Measurements from ENCODE around the gene NOTCH4. TPM values are rescaled to one million over a fixed set of nuclear protein-coding genes. Genes with fewer than 3 reads are reported as not detected.
A peak's percentile ranks its signal among the peaks of the same experiment; 100 is the strongest.

NOTCH4 gene
- total RNA-seq, 1 donor from 2014 or later = 151 TPM

GRCh38 chr6:32168350-32168749, 55.5 kb downstream of the NOTCH4 start:
- peaks cover 33% of the 10 kb centered on the region for H3K36me3 Mint-ChIP-seq (ENCODE audit: low read depth, unreplicated experiment)
- H3K4me1 Mint-ChIP-seq (ENCODE audit: unreplicated experiment) = peaks cover 35% of the 10 kb centered on the region
- H3K27ac Mint-ChIP-seq (ENCODE audit: unreplicated experiment) = no peak overlapping the region
- no peak for DNase-seq (ENCODE audit: low spot score)
- no peak for TF ChIP-seq CTCF (IDR thresholded peaks at IDR 0.05; ENCODE audit: unreplicated experiment)
- H3K9me3 Mint-ChIP-seq (ENCODE audit: unreplicated experiment) = no peaks in the 10 kb centered on the region
- no peak overlapping the region for H3K4me3 Mint-ChIP-seq (ENCODE audit: unreplicated experiment)
- peaks cover 13% of the 10 kb centered on the region for H3K27me3 Mint-ChIP-seq (ENCODE audit: unreplicated experiment)

GRCh38 chr6:32167761-32168262, 56.1 kb downstream of the NOTCH4 start:
- no peak for DNase-seq (ENCODE audit: low spot score)
- no peaks in the 10 kb centered on the region for H3K9me3 Mint-ChIP-seq (ENCODE audit: unreplicated experiment)
- peaks cover 35% of the 10 kb centered on the region for H3K4me1 Mint-ChIP-seq (ENCODE audit: unreplicated experiment)
- peaks cover 14% of the 10 kb centered on the region for H3K27me3 Mint-ChIP-seq (ENCODE audit: unreplicated experiment)
- peak overlapping the region; percentile 89 for H3K27ac Mint-ChIP-seq (ENCODE audit: unreplicated experiment)
- TF ChIP-seq CTCF (IDR thresholded peaks at IDR 0.05; ENCODE audit: unreplicated experiment) = no peak
- peak overlapping the region; percentile 65 for H3K4me3 Mint-ChIP-seq (ENCODE audit: unreplicated experiment)
- H3K36me3 Mint-ChIP-seq (ENCODE audit: low read depth, unreplicated experiment) = peaks cover 36% of the 10 kb centered on the region

GRCh38 chr6:32167154-32167760, 56.6 kb downstream of the NOTCH4 start:
- Mint-ChIP-seq H3K9me3 (ENCODE audit: unreplicated experiment) (no peaks in the 10 kb centered on the region), H3K27me3 (ENCODE audit: unreplicated experiment) (peaks cover 15% of the 10 kb centered on the region), H3K27ac (ENCODE audit: unreplicated experiment) (peak overlapping the region; percentile 89), H3K4me1 (ENCODE audit: unreplicated experiment) (peaks cover 35% of the 10 kb centered on the region), H3K4me3 (ENCODE audit: unreplicated experiment) (peak overlapping the region; percentile 65), H3K36me3 (ENCODE audit: low read depth, unreplicated experiment) (peaks cover 42% of the 10 kb centered on the region)
- no peak for DNase-seq (ENCODE audit: low spot score)
- TF ChIP-seq CTCF (IDR thresholded peaks at IDR 0.05; ENCODE audit: unreplicated experiment) = no peak

- no peak overlapping the region for H3K4me3 Mint-ChIP-seq (ENCODE audit: unreplicated experiment)
These were observed 57.3 kb downstream of the NOTCH4 start for GRCh38 chr6:32166411-32167061.

More at GRCh38 chr6:32166411-32167061, 57.3 kb downstream of the NOTCH4 start:
- no peak for DNase-seq (ENCODE audit: low spot score)
- no peaks in the 10 kb centered on the region for H3K9me3 Mint-ChIP-seq (ENCODE audit: unreplicated experiment)
- peaks cover 43% of the 10 kb centered on the region for H3K36me3 Mint-ChIP-seq (ENCODE audit: low read depth, unreplicated experiment)
- H3K27me3 Mint-ChIP-seq (ENCODE audit: unreplicated experiment) = peaks cover 15% of the 10 kb centered on the region
- H3K4me1 Mint-ChIP-seq (ENCODE audit: unreplicated experiment) = peaks cover 36% of the 10 kb centered on the region
- TF ChIP-seq CTCF (IDR thresholded peaks at IDR 0.05; ENCODE audit: unreplicated experiment) = no peak
- H3K27ac Mint-ChIP-seq (ENCODE audit: unreplicated experiment) = no peak overlapping the region
